Endothelial cell of hepatic sinusoid (primary cell): ENCODE data around the gene WDR27.
"Not testable (repeated sequence)": the region's sequence is repeated elsewhere in the genome, so short reads cannot be mapped to it uniquely, and the experiment has no call there.

ENCODE experiments used
- in situ Hi-C: cut with HindIII; loops from 2 replicates; pipeline ENCODE4 v1.10.0; 2017; ENCODE audit warnings: low sequenced_read_pairs

Gene WDR27

DNA sequence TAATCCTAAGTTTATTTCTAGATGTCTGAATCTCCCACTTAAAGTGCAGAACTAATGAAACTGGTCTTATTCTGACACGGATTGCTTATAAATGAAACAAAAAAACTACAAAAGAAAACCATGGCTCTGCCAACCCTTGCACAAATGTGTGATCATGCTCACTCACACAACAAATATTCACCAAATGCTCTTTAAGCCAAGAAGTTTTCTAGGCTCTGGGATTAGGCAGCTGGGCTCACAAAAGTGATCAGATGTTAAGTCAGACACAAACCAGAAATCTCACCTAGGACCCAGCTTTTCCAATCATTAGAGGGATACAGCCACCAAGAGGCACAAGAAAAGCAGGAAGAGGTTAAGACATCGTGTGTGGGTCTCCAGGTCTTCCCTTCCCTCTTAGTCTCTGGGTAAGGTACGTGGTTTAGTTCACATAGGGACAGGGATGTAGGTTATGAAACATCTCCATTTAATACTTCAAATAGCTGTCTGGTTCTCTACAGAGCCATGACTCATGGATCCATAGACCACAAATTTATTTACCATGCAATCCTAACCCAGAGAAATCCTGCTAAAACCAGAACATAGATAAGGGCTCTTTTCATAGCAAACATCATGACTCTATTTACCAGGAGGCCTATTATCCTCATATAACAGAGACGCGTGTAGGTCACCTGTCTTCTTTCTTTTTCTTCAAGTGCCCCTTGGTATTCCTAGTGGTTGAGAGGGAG lies 165.2 kb downstream of the WDR27 start:
- in situ Hi-C loops, result no loop called here

DNA sequence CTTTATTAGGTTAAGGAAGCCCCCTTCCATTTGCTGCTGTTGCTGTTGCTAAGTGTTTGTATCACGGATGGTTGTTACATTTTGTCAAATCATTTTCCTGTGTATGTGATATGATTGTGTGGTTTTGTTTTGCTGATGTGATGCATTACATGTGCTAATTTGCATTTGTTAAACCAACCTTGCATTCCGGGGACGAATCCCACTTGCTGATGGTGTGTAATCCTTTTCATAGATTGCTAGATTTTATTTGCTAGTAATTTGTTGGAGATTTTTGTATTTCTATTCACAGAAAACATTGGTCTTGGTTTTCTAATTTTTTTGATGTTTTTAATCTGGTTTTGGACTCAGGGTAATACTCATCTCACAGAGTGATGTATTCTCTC lies 167.8 kb downstream of the WDR27 start:
- in situ Hi-C loops, result no loop called here

DNA sequence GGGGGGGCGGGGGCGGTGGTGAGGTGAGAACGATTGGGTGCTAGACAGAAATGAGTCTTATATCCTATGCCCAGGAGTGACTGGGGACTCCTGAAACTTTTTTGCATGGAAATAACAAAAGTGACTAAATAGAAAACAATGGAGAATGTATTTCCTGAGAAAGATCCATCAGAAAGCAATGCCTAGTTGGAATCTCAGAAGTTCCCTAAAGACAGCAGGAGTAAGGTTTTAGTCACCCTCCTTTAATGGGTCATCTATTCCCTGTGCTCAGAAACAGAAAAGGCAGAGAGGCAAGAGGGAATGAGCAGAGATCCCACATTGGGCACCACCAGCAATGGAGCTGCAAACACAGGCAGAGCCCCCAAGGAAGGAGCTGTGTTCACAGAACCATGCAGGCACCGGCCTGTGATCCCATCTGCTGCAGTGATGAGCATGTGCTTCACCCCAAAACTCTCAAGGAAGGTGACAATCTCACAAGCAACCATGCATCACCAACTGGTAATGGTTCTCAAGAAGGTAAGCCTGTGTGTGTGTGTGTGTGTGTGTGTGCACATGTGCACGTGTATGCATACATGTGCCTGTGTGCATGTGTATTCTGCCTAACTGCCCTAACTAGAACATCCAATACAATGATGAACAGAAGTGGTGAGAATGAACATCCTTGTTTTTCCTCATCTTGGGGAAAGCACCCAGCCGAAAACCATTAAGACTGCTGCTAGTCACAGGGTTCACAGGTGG lies 168.4 kb downstream of the WDR27 start:
- in situ Hi-C loops, result no loop called here

DNA sequence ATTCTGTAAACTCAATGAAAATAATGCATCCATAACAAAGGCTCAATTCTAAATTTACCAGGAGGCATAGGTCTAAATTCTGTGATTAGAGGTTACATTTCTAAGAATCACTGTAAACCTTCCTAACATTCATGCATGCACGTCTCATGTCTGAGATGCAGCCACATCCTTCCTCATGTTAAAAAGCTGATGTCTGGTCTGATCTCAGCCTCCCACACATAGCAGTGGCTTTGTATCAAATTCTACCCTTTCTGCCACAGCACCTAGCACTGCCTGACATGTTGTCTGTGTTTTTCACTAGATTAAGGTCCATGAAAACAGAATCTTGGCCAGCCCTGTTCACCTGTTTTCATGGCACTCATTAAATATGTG lies 171.1 kb downstream of the WDR27 start:
- in situ Hi-C loops, result no loop called here

DNA sequence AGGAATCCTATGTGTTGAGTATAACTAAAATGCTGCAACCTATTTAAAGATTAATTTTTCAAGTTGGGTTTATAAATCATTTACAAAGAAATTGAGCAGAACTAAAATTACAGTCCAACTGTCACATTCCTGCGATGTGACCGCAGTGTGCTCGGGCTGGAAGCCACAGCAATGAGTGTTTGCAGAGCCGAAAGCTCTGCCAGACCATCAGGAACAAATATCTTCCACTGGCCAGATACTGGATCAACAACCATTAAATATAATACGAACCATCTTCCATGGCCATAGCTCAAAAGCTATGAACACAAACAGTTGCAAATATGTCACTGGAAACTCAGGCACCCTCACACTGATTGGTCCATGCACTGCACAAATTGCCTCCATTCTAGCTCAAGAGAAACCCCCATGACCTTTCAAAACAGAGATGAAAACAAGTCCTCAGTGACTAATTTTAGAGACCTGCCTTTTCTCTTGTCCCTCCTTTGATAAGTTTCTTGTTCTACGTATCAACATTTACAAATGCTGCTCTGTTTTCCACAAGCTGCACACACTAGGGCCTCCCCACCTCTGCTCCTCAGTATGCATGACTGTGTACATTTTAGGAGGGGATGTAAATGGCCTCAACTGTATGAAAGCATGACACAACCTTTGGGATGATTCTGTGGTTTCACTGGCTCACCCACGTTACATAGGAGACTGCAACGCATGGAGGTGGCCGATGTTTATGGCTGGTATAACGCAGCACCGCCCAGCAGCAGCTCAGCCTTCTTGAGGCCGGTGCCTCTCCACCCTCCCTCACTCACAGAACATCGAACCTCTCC lies 171.7 kb downstream of the WDR27 start:
- in situ Hi-C loops, result no loop called here

DNA sequence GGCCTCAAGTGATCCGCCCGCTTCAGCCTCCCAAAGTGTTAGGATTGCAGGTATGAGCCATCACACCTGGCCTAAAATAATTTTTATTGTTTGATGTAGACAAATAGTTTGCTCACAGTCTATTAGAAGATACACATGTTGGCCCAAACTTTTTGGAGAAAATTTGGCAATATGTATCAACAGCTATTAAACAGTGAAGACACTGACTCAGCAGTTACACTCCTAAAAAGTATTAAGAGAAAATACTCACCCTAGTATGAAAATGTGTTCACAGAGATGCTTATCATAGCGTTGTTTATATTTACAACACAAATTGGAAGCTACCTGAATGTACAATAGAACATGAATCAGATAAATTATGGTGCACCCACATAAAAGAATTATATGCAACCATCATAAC lies 173.1 kb downstream of the WDR27 start:
- in situ Hi-C loops, result no loop called here

DNA sequence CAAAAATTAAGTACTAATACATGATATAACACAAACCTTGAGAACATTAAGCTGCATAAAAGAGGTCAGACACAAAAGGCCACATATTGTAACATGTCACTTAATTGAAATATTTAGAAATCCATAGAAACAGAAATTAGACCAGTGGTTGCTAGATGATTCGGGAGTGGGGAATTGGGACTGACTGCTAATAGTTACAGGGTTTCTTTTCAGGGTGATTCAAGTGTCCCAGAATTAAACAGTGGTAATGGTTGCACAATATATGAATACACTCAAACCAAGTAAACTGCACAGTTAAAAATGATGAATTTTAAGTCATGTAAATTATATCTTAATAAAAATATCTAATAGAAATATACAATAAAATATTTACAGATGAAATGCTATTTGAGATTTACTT lies 174.5 kb downstream of the WDR27 start:
- in situ Hi-C loops, result no loop called here

DNA sequence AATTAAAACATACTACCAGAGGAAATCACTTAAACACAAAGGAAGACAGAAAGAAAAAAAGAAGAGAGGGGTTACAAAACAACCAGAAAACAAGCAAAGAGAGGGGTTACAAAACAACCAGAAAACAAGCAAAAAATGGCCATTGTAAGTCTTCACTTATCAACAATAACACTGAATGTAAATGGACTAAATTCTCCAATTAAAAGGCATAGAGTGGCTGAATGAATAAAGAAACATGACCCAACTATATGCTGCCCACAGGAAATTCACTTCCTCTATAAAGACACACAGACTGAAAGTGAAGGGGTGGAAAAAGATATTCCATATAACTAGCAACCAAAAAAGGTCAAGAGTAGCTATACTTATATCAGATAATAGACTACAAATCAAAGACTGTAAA lies 180.0 kb downstream of the WDR27 start:
- in situ Hi-C loops, result no loop called here

DNA sequence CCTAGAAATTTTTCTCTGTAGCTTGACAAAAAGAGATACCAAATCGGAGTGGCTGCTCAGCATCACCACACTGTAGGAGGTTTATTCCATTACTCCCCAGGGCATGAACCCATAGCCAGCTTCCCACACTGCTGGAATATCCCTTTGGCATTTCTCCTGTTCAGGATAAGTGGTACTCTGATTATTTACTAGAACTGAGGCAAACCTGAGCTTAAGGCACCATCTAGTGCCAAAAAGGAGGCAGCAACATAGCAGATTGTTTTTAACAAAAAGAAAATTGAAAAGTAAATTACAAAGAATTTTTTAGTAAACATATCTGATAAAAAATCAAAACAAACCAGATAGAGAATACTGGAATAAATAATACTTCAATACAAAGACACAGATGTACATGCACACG lies 181.7 kb downstream of the WDR27 start:
- in situ Hi-C loops, result no loop called here

DNA sequence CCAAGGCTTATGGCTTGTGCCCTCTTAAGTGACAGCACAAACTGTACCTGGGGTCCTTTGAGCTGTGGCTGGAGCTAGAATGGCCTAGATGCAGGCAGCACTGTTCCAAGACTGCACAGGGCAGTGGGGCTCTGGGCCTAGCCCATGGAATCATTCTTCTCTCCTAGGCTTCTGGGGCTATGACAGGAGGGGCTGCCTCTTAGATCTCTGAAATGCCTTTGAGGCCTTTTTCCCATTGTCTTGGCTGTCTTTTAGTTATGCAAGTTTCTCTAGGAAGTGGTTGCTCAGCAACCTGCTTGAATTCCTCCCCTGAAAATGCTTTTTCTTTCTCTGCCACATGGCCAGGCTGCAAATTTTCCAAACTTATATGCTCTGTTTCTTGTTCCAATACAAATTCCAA lies 183.4 kb downstream of the WDR27 start:
- in situ Hi-C loops, result no loop called here

DNA sequence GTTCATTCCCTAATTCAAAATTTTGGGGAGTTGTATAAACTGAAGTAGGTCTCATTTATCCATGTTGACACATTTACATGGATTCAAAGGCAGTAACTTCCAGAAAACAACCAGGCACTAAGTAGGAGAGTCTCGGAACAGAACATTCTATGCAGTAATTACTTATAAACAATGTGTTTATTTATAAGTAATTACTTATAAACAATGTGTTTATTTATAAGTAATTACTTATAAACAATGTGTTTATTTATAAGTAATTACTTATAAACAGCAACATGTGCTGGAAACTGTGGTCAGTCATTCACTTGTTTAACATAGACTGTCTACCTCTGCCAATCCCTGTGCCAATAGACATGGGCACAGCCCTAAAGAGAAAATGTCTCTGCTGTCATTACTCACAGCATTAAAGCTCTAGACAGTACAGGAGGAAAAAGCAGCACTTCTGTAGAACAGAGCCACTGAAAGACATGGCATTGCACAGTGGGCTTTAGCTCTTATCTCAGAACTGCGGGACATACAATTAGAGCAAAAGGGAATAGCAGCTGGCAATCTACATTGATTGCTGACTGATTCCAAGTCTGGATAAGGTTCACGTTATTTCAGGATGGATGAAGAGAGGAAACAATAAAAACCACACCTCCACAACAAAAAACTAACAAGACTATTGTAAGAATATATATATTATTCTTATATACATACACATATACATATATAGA lies 188.2 kb downstream of the WDR27 start:
- in situ Hi-C loops, result no loop called here

DNA sequence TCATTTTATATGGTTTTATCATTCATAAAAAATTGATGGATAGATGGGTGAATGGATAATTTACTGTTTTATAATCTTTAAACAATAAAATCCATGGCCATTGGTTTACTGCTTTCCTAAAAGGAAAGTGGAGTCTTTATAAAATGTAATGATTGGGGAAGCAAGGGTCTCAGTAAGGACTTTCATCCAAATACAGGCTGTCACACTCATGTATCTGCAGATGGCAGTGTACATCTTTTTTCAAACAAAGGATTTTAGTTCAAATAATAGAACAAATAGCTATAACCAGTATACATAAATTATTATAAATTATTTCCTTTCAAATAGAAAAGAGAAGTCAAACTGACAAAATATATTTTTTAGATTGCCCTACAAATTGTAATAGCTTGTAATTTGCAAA lies 190.0 kb downstream of the WDR27 start:
- in situ Hi-C loops, result not testable (repeated sequence)

DNA sequence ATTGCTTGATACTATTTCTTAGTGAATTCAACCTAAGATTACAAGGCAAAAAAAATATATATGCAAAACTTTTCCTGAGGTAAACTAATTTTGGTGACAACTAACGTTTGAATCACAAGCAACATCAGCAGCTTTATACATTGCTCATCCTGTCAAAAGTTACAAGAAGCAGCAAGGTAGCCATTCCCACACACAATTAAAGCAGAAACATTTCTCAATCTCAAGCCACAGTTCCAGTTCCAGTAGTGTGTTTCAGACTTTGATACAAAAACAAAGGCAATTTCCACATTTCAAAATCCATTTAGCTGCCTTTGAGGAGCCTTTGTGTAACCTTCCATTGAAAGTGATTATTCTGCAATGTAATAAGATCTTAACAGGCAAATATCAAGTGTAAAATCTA lies 191.0 kb downstream of the WDR27 start:
- in situ Hi-C loops, result no loop called here

DNA sequence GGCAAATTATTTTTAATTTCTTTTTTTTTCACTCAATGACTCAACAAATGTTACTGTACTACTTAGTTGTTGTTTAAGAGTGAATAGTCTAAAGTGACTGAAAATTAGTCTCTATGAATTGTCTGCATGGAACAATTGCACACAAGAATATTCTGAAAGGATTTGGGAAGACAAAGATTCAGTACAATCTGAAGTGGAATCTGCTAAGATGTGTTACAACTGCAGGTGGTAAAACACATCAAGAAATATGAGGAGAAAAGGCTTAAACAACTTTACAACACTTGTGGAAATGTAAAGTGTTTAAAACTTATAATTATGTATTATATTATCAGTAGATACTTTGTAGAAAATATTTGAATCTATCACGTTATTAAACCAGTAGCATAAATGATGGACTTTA lies 193.4 kb downstream of the WDR27 start:
- in situ Hi-C loops, result no loop called here

DNA sequence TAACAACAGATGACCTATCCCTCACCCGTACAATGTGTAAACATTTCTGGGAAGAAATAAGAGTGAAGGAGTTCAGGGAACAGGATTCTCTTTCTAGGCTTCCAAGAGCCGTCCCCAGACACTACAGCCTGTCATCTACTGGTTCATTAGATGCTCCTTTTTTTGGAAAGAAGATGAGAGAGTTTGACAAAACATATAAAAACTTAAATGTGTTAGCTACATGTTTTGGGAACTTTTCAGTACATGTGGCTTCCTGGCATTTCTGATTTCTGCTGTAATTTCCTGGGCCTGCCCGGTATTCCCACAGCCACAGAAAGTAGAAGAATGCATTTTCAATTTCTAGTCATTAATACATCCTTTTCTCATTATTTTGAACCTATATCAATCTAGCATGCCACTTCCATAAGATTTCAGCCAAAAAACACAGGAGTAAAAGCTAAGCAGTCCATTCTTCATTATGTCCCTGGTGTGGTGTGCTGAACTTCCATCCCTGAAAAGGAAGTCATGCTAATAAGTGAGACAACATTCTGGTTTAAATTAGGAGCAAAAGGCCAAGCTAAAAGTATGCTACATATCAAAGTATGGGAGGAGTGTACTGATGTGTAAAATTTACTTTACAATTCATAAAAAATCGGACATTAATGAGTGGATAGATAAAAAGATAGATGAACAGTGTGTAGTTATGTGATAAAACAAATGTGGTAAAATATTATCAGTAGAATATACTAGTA lies 198.2 kb downstream of the WDR27 start:
- in situ Hi-C loops, result no loop called here

DNA sequence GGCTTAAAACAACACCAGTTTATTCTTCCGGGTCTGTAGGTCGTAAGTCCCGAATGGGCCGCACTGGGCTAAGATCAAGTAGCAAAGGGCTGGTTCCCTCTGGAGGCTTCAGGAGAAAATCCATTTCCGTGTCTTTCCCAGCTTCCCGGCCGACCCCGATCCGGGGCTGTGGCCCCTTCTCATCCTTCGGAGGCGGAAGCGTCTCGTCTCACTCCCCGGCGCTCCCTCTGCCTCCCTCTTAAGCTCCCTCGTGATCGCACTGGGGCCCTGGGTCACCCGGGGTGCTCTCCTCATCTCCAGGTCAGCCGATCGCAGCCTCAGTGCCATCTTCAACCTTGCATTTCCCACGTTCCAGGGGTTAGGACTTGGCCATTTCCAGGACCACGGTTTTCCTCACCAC lies 199.4 kb downstream of the WDR27 start:
- in situ Hi-C loops, result no loop called here

DNA sequence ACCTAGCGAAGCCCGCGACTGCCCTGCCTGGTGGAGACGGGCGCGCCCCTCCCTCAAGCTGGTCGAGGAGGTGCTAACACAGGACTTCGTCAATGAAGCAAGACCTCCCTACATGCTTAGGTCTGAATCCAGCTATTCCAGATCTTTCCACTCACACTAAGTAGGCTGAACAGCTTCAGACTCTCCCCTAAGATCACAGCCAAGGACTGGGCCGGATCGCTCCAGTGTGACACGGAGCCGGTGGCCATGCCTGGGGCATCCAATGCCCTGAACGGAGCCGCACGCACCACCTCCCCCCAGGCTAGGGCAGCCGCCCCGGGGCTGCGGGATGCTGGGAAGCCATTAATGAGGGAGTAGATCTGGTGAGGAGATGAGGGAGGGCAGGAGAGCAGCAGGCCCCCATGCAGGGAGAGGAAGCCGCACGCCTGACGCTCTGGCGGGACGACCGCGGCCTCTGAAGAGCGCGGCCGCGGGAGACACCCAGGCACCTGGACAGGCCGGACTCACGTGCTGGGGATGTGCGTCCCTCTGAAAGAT lies 200.0 kb downstream of the WDR27 start:
- in situ Hi-C loops, result no loop called here

DNA sequence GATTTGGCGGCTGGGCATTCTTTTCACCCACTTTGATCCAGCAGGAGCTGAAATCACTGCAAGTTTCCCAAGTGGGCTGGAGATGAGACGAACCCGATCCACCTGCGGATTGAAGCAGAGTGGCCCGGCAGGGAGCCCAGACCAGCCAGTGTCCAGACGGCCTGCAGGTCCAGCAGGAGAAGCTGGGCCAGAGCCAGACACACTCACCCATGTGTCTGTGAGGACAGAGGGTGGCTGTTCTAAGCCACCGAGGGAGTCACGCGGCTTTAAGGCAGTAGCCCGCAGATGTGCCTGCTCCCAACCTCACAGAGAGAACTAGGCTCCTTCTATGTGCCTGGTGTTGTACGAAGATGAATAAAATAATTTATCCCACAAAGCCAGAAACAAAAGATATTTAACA lies 200.7 kb downstream of the WDR27 start:
- in situ Hi-C loops, result no loop called here

DNA sequence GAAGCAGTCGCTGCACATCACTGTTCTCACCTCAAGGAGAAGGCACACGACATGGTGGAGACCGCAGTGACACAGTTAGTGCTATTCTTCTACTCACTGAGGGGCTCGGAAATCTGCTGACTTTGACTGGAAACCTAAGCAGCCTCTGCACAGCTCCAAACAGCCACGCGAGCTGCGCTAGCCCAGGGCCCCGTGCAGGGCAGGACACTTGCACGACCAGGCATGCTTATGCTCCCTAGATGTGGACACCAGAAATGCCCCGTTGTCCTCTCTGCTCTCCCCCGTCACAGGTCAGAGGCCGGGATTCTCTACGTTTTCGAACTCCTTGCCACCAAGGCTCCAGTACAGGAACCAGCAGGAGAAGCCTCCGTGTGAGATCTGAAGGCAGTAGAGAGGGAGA lies 201.1 kb downstream of the WDR27 start:
- in situ Hi-C loops, result no loop called here

DNA sequence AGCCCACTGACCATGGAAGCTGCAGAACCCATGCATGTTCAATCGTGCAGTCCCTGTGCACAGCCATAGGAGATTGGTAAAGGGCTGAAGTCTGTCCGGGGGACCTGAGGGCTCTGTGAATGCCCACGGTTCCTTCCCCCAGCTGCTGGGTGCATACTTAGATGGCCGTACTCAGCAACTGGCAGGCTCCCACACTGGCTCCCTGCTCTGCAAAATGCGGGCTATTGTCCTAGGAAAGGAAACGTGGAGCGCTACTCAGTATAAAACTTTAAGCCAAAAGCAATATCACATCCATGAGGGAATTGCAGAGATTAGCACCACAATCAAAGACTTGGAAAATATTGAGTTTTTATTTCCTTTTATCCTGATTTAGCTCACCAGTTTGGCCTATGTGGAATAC lies 202.0 kb downstream of the WDR27 start:
- in situ Hi-C loops, result no loop called here
